GM18951 (cell line): ENCODE results near the gene COL13A1.

Experiments used
- POLR2A ChIP-seq: IDR thresholded peaks from 4 replicates; pipeline ENCODE4 v1.6.1; 2011; ENCODE audit warnings: mild to moderate bottlenecking; ENCODE audit not compliant: insufficient read length, insufficient read depth; ENCODE audit errors: extremely low read depth
- in situ Hi-C: fragments of 300-500 bp; cut with MboI; formaldehyde crosslinking; loops from one replicate; pipeline ENCODE4 v1.12.0; 2022; ENCODE audit warnings: low sequenced_read_pairs, mixed read lengths, inconsistent platforms; ENCODE audit not compliant: unreplicated experiment

COL13A1 gene

DNA sequence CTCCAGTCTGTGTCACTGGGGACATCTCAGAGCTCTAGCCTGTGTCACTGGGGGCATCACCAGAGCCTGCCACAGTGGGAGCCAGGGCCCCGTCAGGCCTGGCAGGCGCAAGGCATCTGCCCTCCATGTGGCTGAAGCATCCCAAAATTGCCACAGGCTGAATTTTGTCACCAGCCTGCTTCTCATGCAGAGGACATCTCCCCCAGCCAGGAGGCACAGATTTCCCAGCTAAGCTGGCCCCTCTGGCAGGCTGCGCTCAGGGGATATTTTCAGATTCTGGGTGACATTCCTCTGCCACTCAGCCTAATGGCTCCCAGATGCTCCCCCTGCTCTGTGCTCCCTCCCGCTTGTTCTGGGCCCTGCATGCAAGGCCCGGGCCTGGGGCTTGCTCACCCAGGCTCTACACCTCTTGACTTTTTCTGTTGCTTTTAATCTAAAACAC, 64.6 kb downstream of the COL13A1 start:
- TF ChIP-seq POLR2A = no peak
- in situ Hi-C loops = no loop called here

DNA sequence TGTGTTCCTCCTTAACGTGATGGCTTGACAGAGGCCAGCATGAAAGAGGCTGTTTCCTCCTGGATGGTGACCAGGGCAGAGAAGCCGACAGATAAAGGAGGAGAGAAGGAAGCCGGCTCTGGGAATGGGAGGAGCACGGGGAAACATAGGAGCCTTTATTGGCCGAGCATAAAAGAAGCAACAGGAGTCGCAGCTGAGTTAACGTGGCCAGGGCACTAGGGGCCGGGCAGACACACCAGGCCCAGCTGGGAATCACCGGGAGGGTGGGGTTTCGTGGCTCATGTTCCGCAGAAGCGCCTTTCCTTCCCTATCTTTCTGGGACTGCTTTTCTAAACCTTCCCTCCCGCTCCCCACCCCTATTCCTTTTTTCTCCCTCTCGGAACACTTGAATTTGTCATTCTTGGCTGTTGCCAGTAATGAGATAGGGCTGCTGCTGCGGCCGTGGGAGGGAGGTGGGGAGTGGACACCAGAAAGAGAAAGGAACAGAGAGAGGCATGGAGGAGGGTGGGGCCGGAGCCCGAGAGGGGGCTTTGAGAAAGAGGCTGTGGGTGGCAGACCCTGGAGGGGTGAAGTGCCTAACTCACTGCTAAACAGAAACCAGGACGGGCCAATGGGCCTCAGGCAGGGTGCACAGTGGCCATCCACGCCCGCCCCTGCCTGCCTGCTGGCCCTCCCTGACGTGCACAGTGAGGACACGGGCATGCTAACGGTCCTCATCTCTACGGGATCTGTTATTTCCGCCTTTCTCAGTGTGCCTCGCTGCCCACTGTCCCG, 65.2 kb downstream of the COL13A1 start:
- no peak for TF ChIP-seq POLR2A
- in situ Hi-C loops = no loop called here

DNA sequence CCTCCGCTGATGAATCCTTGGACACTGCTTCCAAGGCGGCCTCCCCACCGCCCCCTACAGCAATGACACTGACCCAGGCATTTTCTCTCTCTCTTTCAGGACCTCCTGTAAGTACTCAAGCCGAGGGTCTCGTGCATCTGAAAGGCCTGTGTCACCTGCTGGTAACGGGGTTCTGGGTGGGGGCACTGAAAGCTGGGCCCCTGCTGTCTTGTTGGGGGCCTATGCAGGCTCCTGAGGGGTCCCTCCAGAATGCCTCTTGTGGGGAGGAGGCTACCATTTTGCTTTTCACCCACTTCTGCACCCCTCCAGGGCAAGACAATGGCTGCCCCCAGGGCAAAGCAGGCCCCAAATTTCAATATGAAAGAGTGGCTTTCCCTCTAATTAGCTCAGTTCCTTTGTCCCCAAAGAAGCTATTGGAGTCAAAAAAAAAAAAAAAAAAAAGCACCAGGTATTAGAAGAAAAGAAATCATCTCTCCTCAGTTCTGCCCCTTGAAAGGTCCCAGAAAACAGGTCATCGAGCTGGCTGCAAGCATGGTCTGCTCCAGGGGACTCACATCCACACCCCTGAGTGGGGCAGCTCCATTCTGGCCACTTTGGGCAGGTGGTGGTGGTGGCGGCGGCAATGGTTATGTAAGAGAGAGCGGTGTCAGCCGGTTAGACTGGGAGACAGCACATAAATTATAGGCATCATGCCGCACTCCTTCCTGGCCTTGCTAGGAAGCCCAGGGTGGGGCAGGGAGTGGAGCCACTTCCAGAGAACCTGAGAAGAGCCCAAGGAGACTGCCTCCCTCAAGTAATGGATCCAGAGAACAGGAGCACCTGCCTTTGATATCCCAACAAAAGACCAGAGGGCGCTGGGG, 66.2 kb downstream of the COL13A1 start:
- in situ Hi-C loops = no loop called here
- TF ChIP-seq POLR2A = no peak

DNA sequence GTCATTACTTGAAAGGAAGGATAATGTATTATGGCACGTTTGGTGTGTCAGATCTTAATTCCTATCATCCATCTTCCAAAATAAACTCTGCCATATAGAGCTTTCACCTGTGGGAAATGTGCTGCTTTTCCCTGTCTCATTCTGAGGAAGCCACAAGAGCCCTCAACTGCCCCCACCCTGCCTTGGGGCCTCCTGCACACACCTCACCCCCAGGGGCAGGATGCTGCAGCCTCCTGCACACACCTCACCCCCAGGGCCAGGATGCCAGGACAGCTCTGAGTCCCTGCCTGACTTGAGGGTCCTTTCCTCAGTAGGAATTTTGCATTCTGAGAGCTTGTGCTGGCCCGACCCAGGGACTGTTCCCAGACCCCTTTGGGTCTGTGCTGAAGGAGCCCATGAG, 67.1 kb downstream of the COL13A1 start:
- TF ChIP-seq POLR2A = no peak

DNA sequence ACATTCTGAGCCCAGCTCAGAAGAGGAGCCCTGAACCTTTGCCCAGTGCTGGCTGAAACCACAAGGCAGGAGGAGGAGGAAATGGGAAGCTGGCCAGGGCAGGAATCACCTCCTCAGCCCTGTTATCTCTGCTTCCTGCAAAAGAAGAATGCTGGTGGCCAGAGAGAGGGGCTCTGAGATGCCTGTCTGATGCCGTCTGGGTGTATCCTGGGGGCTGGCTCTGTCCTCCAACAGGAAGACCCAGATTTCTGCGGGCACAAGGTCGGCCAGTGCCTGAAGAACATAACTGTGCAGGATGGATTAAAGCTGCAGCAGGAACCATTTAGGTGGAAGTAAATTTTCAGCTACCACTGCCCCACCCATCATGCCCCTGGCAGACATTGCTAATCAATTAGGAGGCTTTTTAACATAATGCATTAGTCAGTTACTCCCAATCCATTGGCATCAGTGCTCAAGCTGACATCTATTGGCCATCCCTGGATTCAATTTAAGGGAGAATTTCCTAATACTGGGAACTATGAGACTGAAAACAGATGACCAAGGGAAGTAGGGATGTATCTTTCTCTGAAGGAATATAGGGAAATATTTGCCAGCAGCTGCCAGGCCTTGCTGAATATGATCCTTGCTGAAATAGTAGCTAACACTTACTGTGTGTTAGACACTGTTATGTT, 67.7 kb downstream of the COL13A1 start:
- TF ChIP-seq POLR2A = no peak
- in situ Hi-C loops = no loop called here

More for the DNA sequence above, 67.1 kb downstream of the COL13A1 start:
- in situ Hi-C loops = no loop called here

DNA sequence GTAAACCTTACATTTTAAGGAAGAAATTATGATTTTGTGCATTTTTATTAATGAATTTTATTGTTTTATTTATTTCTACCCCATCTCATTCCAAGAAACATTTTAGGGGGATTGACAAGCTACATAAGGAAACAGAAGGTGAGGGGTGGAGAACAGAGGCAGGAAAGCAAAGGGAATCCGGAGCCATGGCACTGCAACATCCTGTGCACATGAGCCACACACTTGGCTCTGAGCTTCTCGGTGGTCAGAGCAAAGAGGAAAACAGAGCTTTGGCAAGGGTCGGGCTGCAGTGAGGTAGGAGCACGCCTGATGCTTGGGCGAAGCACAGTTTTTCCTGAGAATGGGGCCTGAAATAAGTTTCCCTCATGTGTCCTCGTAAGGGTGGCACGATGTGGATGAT, 68.9 kb downstream of the COL13A1 start:
- in situ Hi-C loops = no loop called here
- TF ChIP-seq POLR2A = no peak

DNA sequence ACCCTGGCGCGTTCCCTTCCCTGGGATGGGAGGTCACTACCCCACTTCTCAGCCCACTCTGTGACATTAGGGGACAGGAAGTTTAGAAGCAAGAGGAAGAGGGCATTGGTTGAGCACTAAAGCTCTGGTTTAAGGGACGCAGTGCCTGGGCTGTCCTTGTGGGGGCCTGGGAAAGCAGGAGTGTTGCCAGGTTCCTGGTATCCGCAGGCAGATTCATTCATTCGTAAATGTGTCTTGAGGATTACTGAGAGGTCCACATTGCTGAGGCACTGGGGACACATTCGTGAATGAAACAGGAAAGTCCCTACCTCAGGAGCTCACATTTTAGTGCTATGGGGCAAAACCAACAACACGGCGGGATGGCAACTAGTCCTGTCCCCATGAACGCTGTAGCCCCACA, 69.4 kb downstream of the COL13A1 start:
- in situ Hi-C loops = no loop called here
- TF ChIP-seq POLR2A = no peak

DNA sequence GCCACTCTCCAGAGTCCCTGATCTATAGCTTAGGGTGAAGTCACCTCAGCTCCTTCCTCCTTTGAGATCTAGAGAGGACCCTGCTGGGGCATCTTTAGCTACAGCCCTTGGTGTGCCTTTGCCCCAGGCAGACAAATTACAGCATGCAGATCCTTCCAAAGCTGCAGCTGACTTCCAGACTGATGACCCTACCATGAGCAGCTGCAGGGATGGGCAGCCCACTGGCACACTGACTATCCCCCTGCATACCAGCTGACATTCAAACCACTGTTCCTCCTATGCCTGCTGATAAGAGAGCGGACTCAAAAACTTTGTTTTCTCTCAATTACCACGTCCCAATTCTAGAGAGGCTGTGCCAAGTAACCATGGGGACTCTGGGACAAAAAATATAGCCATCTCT, 70.6 kb downstream of the COL13A1 start:
- no peak for TF ChIP-seq POLR2A

DNA sequence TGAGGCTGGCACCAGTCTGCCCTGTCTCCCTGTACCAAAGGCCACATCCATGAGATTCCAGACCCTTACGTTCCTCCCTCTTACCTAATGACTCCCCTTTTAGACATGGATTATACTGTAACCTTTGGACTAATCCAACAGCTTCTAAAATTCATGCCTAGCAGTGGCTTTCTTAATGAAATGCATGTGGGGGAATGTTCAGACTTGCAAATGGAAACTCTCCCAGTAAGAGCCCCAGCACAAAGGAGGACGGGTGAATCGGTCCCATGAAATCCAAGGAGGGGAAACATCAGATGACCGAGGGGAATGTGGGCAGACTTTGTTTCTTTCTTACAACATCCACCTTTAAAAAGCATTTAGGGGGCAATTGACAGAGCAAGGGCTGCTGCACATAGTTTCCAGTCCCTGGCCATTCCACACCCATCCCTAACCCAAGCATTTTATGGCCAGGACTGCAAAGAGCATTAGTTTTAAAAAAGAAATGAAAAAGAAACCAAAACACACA, 71.5 kb downstream of the COL13A1 start:
- in situ Hi-C loops = no loop called here
- no peak for TF ChIP-seq POLR2A

More for the DNA sequence above, 70.6 kb downstream of the COL13A1 start:
- in situ Hi-C loops = no loop called here

DNA sequence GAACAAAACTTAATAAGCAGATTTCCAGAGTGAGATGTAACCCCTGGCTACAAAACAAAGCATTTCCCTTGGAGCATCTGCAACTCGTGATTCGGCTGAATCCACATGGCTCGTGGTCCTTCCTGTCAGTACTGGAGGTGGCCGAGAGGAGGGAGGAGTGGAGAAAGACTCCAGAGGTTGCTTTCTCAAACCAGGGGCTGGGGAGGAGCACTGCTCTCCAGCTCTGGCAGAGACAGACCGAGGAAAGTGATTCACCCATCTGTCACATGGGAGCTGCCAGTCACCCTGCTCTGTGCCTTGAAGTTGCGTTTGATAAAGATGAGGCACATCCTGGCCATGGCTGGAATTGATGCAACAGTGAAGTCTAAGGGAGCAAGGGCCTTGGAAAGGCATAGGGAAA, 72.7 kb downstream of the COL13A1 start:
- TF ChIP-seq POLR2A = no peak
- in situ Hi-C loops = no loop called here

DNA sequence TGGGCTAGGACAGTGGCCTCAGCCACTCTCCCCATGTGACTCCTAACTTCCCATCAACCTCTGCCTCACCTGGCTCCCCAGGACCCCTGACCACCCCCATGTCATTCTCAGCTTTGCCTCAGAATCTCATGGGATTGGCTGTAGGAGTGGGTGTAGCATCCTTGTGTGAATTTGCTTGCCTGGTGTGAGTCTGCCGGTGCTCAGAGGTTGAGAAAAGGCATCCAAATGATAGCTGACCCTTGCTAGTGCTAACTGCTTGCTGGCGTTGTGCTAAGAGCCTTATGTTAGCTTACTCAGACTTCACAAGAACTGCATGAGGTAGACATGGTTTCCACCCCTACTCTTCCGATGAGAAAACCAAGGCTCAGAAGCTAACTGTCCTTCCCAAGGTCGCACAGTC, 74.2 kb downstream of the COL13A1 start:
- TF ChIP-seq POLR2A = no peak

DNA sequence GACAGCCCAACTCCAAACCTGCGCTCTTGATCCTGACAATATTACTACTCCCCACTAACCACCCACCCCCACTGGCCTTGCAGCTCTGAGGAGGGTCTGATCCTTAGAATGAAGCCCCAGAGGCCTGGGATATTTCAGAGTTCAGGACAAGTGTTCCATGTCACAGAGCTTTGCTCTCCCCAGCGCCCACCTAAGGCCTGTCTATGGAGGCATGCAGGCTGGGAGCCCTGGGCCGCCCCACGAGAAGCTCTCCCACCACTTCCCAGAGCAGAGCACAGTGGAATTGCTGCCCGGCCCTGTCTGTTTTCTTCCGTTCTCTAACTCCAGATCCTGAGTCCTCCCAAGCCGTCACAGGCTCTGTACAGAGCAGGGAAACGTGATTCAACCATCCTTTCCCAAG, 74.6 kb downstream of the COL13A1 start:
- no peak for TF ChIP-seq POLR2A
- in situ Hi-C loops = no loop called here

More for the DNA sequence above, 74.2 kb downstream of the COL13A1 start:
- in situ Hi-C loops = no loop called here

DNA sequence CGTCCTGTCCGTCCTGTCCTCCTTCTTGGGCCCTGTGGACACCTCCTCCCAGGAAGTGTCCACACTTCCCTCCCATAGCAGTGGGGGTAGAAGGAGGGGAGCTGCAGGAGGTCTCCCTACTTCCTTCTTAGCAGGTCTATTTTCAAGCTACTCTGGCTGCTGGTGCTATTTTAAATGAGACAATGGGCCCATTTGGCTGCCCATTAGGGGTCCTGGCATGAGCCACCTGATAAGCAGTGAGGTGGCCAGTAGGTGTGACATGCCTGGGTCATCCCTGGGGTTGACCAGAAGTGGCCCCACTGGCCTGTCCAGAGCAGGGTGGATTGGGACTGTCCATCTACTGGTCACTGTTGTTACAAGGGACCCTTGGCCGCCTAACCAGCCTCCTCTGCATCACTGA, 75.2 kb downstream of the COL13A1 start:
- no peak for TF ChIP-seq POLR2A
- in situ Hi-C loops = no loop called here
